HG03378 (cell line): Measurements from ENCODE around the gene LAMTOR3.
A peak's percentile ranks its signal among the peaks of the same experiment; 100 is the strongest.

Experiments
- ATAC-seq: cut with Tn5 transposase; IDR thresholded peaks from one replicate; pipeline ENCODE4 v1.9.1; 2021; ENCODE audit warnings: mild to moderate bottlenecking, moderate library complexity; ENCODE audit not compliant: unreplicated experiment

Gene LAMTOR3

GRCh38 chr4:99863804-99864203 is 30.4 kb downstream of the LAMTOR3 start:
- no peak for ATAC-seq

GRCh38 chr4:99861120-99861905 is 32.9 kb downstream of the LAMTOR3 start:
- peak; percentile 70 for ATAC-seq

GRCh38 chr4:99860521-99860920 is 33.7 kb downstream of the LAMTOR3 start:
- ATAC-seq, result no peak

GRCh38 chr4:99859618-99860017 is 34.6 kb downstream of the LAMTOR3 start:
- peak; percentile 48 for ATAC-seq

- ATAC-seq, result no peak
Measured at GRCh38 chr4:99857307-99857706, 36.9 kb downstream of the LAMTOR3 start.

GRCh38 chr4:99856166-99856565 is 38.1 kb downstream of the LAMTOR3 start:
- no peak for ATAC-seq

- ATAC-seq, result peak; percentile 44
Measured at GRCh38 chr4:99855678-99856077, 38.5 kb downstream of the LAMTOR3 start.

- no peak for ATAC-seq
Measured at GRCh38 chr4:99853999-99854398, 40.2 kb downstream of the LAMTOR3 start.

GRCh38 chr4:99853190-99853589 is 41.0 kb downstream of the LAMTOR3 start:
- ATAC-seq, result no peak

GRCh38 chr4:99852199-99852749 is 42.0 kb downstream of the LAMTOR3 start:
- ATAC-seq, result no peak

GRCh38 chr4:99848591-99849001 is 45.6 kb downstream of the LAMTOR3 start:
- peak; percentile 25 for ATAC-seq

- ATAC-seq, result peak; percentile 73
Measured at GRCh38 chr4:99847362-99847976, 46.8 kb downstream of the LAMTOR3 start.

GRCh38 chr4:99846891-99847290 is 47.3 kb downstream of the LAMTOR3 start:
- no peak for ATAC-seq

- ATAC-seq, result no peak
Measured at GRCh38 chr4:99845708-99846469, 48.3 kb downstream of the LAMTOR3 start.

GRCh38 chr4:99845179-99845578 is 49.0 kb downstream of the LAMTOR3 start:
- ATAC-seq, result no peak

GRCh38 chr4:99844048-99844447 is 50.2 kb downstream of the LAMTOR3 start:
- no peak for ATAC-seq

- no peak for ATAC-seq
Measured at GRCh38 chr4:99843413-99843812, 50.8 kb downstream of the LAMTOR3 start.

GRCh38 chr4:99841129-99841528 is 53.1 kb downstream of the LAMTOR3 start:
- ATAC-seq, result peak; percentile 52

GRCh38 chr4:99838927-99839326 is 55.3 kb downstream of the LAMTOR3 start:
- no peak for ATAC-seq

- no peak for ATAC-seq
Measured at GRCh38 chr4:99835942-99836341, 58.3 kb downstream of the LAMTOR3 start.

- ATAC-seq, result no peak
Measured at GRCh38 chr4:99834569-99834968, 59.7 kb downstream of the LAMTOR3 start.
